Neuronal stem cell (in vitro differentiated cells): ENCODE measurements around the gene DGCR2.

Source experiments
- DNase-seq: peaks from one replicate; pipeline ENCODE4 v3.0.0-alpha.2; 2013; ENCODE audit warnings: low spot score
- H2AFZ ChIP-seq: one replicate; pipeline ENCODE4 v1.6.1; 2013; ENCODE audit warnings: mild to moderate bottlenecking, low read length, inconsistent platforms
- H2AK5ac ChIP-seq: 2 replicates; pipeline ENCODE4 v1.6.1; 2013; ENCODE audit warnings: low read depth, mild to moderate bottlenecking, inconsistent platforms, low read length, moderate library complexity, mixed read lengths
- H2BK120ac ChIP-seq: 2 replicates; pipeline ENCODE4 v1.6.1; 2013; ENCODE audit warnings: low read depth, mild to moderate bottlenecking, inconsistent platforms, low read length, moderate library complexity, mixed read lengths
- H2BK12ac ChIP-seq: one replicate; pipeline ENCODE4 v1.6.1; 2013; ENCODE audit warnings: low read length, inconsistent platforms
- H2BK15ac ChIP-seq: 2 replicates; pipeline ENCODE4 v1.6.1; 2013; ENCODE audit warnings: mild to moderate bottlenecking, low read length, inconsistent platforms, mixed read lengths
- H2BK5ac ChIP-seq: one replicate; pipeline ENCODE4 v1.6.1; 2013; ENCODE audit warnings: inconsistent platforms, mild to moderate bottlenecking, low read length, moderate library complexity
- H3K14ac ChIP-seq: one replicate; pipeline ENCODE4 v1.6.1; 2013; ENCODE audit warnings: low read length, inconsistent platforms
- H3K18ac ChIP-seq: 2 replicates; pipeline ENCODE4 v1.6.1; 2013; ENCODE audit warnings: low read length, inconsistent platforms
- H3K23ac ChIP-seq: 2 replicates; pipeline ENCODE4 v1.6.1; 2013; ENCODE audit warnings: low read depth, mild to moderate bottlenecking, mixed read lengths, low read length, inconsistent platforms; ENCODE audit not compliant: poor library complexity
- H3K27ac ChIP-seq: replicated peaks from 3 replicates; pipeline ENCODE4 v1.5.1; 2013; ENCODE audit warnings: low read length, inconsistent platforms
- H3K27me3 ChIP-seq, 3 experiments: 2 replicates each; pipeline ENCODE4 v1.6.1; 2013; ENCODE audit warnings: low read length in 3 of 3, mild to moderate bottlenecking in 2 of 3, inconsistent platforms in 1 of 3, low read depth in 1 of 3, mixed read lengths in 1 of 3, moderate library complexity in 1 of 3; ENCODE audit not compliant: control insufficient read depth in 3 of 3, insufficient read depth in 3 of 3
- H3K36me3 ChIP-seq, 2 donors: replicated peaks in 1 of 2; 2 replicates each; pipeline ENCODE4 v1.6.1; 2013; ENCODE audit warnings: low read length in 2 of 2; ENCODE audit not compliant: control insufficient read depth in 2 of 2, insufficient read depth in 2 of 2
- H3K4ac ChIP-seq: 2 replicates; pipeline ENCODE4 v1.6.1; 2013; ENCODE audit warnings: inconsistent platforms, mild to moderate bottlenecking, low read length, moderate library complexity
- H3K4me1 ChIP-seq, 2 donors: 1 replicate in 1 of 2; 2 replicates in 1 of 2; pipeline ENCODE4 v1.6.1; 2013; ENCODE audit warnings: low read length in 2 of 2, low read depth in 1 of 2; ENCODE audit not compliant: control insufficient read depth in 2 of 2, insufficient read depth in 1 of 2
- H3K4me2 ChIP-seq: one replicate; pipeline ENCODE4 v1.6.1; 2013; ENCODE audit warnings: mild to moderate bottlenecking, low read length, inconsistent platforms; ENCODE audit not compliant: insufficient read depth, poor library complexity, severe bottlenecking
- H3K4me3 ChIP-seq, 2 donors: 2 replicates each; pipeline ENCODE4 v1.5.1; 2013; ENCODE audit warnings: low read length in 2 of 2, mild to moderate bottlenecking in 2 of 2, inconsistent platforms in 1 of 2, moderate library complexity in 1 of 2
- H3K79me1 ChIP-seq: one replicate; pipeline ENCODE4 v1.6.1; 2013; ENCODE audit warnings: low read depth, mild to moderate bottlenecking, inconsistent platforms, low read length, moderate library complexity
- H3K9ac ChIP-seq: one replicate; pipeline ENCODE4 v1.6.1; 2013; ENCODE audit warnings: mild to moderate bottlenecking, low read depth, low read length, inconsistent platforms; ENCODE audit not compliant: poor library complexity
- H3K9me3 ChIP-seq, 2 donors: replicated peaks in 1 of 2; 2 replicates each; pipeline versions ENCODE3 to v1.6.1; 2013; ENCODE audit warnings: low read length in 2 of 2, mild to moderate bottlenecking in 2 of 2, inconsistent platforms in 1 of 2, low read depth in 1 of 2, mixed read lengths in 1 of 2, moderate library complexity in 1 of 2; ENCODE audit not compliant: control insufficient read depth in 2 of 2, insufficient read depth in 1 of 2
- H4K8ac ChIP-seq: one replicate; pipeline ENCODE4 v1.6.1; 2013; ENCODE audit warnings: low read depth, mild to moderate bottlenecking, inconsistent platforms, low read length, moderate library complexity
- H4K91ac ChIP-seq: one replicate; pipeline ENCODE4 v1.6.1; 2013; ENCODE audit warnings: low read length, low read depth, mild to moderate bottlenecking, inconsistent platforms; ENCODE audit not compliant: poor library complexity
- WGBS, 2 donors: extraction: QIAGEN DNeasy Blood & Tissue Kit; methylation state at CpG; one replicate each; pipeline ENCODE4 v1.1.7; 2013; ENCODE audit warnings: missing lambda C conversion rate in 2 of 2, mixed read lengths in 1 of 2; ENCODE audit not compliant: insufficient read length in 2 of 2, insufficient replicate concordance in 1 of 2; ENCODE audit errors: extremely low coverage in 2 of 2; 5-methylcytosine and 5-hydroxymethylcytosine counted together

Gene DGCR2

DNA sequence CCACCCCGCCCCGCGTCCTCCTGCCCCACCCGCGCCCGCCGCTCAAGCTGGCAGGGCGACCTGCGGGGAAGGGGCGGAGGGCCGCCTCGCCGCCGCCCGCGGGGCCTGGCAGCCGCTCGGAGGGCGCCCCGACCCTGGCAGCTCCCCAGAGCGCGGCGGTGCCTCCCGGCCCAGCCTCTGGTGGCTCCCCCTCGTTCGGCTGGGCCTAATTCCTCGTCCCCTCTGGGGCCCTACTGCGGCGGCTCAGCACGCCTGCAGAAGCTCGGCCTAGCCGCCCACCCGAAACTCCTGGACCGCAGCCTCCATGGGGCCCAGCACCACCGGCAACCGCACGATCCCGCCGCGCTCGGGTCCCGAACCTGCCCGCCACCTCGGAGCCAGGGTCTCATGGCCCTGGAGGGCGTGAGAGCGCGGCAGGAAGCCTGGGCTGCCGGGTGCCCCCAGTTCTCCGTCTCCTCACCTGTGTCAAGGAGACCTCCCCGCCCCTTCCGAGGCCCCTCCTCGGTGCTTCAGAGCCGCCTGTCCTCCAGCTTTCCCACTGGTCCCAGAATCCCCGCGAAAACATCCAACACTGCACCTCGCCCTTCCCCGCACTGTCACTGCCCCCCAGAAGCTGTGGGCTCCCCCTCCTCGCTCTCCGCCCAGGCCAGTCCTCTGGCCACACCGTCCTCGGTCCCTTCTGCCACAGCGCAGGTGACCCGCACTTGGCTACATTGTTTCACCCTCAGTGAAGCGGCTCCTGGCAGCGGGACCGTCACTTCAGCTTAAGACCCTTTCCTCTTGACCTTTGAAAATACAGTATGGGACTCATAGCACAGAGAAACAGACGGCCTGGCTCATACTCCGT, 28.5 kb upstream of the DGCR2 start:
- H3K9me3 ChIP-seq = peaks cover 8 to 9% of the 10 kb centered on the region in 2 donors
- no peak for DNase-seq
- no peak overlapping the region for H2BK12ac ChIP-seq
- no peak overlapping the region for H3K27ac ChIP-seq
- H2BK15ac ChIP-seq = no peak overlapping the region
- H3K4me2 ChIP-seq = peak overlapping the region; percentile 18
- H3K36me3 ChIP-seq = no peaks in the 10 kb centered on the region
- peak overlapping the region; percentile 24 for H2BK5ac ChIP-seq
- no peak overlapping the region for H3K4me3 ChIP-seq
- no peak overlapping the region for H3K9ac ChIP-seq
- peak overlapping the region; percentile 93 for H3K23ac ChIP-seq
- peak overlapping the region; percentile 22 for H2AFZ ChIP-seq
- peak overlapping the region; percentile 38 for H3K14ac ChIP-seq
- H4K91ac ChIP-seq = no peak overlapping the region
- H3K4me1 ChIP-seq = no peaks in the 10 kb centered on the region
- WGBS, 2 donors = no CpG with 5 or more reads among the region's 68 CpGs
- peak overlapping the region; percentile 17 for H3K18ac ChIP-seq
- no peak overlapping the region for H3K4ac ChIP-seq
- H2AK5ac ChIP-seq = peak overlapping the region; percentile 84
- H3K27me3 ChIP-seq = peaks cover 39 to 79% (median 77%) of the 10 kb centered on the region in 3 experiments
- no peak overlapping the region for H4K8ac ChIP-seq
- H3K79me1 ChIP-seq = no peaks in the 10 kb centered on the region
- no peak overlapping the region for H2BK120ac ChIP-seq

DNA sequence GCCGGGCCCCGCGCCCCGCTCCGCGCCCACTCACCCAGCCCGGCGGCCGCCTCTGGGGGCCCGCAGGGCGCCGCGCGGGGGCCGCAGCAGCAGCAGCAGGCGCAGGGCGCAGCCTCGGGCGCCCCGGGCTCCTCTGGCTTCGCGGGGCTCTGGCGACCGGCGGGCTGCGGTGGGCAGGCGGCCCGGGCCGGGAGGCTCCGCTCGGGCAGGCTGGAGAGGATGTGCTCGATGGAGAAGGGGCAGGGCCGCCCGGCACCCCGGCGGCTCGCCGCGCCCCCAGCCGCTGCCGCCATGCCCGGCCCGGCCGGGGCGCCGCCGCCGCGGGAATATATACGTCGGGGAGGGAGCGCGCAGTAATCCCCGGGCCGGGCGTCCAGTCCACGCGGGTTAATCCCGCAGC, 27.8 kb upstream of the DGCR2 start, which contains the start of gene GSC2:
GSC2 (minus strand) TSS at position 302 of the 400 bp plus-strand sequence; CDS start at position 293, 9 bp downstream.
- H3K79me1 ChIP-seq = no peaks in the 10 kb centered on the region
- no peak within 1 kb of the TSS for H3K27ac ChIP-seq
- H4K91ac ChIP-seq = no peak within 1 kb of the TSS
- H2AK5ac ChIP-seq = peak within 1 kb of the TSS; percentile 84
- H2AFZ ChIP-seq = peak within 1 kb of the TSS; percentile 74
- H3K18ac ChIP-seq = peak within 1 kb of the TSS; percentile 80
- no peak within 1 kb of the TSS for H3K4ac ChIP-seq
- no peak within 1 kb of the TSS for H4K8ac ChIP-seq
- peak within 1 kb of the TSS; percentile 56 for H3K4me2 ChIP-seq
- H3K9me3 ChIP-seq = peaks cover 8 to 9% of the 10 kb centered on the region in 2 donors
- H3K4me1 ChIP-seq = no peaks in the 10 kb centered on the region
- H3K9ac ChIP-seq = no peak within 1 kb of the TSS
- H2BK12ac ChIP-seq = no peak within 1 kb of the TSS
- no peak within 1 kb of the TSS for H2BK120ac ChIP-seq
- DNase-seq = no peak
- no CpG with 5 or more reads among the region's 59 CpGs for WGBS, 2 donors
- peak within 1 kb of the TSS; percentile 56 for H3K14ac ChIP-seq
- H3K27me3 ChIP-seq = peaks cover 39 to 78% (median 75%) of the 10 kb centered on the region in 3 experiments
- H3K23ac ChIP-seq = peak within 1 kb of the TSS; percentile 98
- no peak within 1 kb of the TSS for H2BK15ac ChIP-seq
- peak within 1 kb of the TSS in 1 of 2 donors; percentile 67 for H3K4me3 ChIP-seq
- H3K36me3 ChIP-seq = no peaks in the 10 kb centered on the region
- peak within 1 kb of the TSS; percentile 24 for H2BK5ac ChIP-seq

DNA sequence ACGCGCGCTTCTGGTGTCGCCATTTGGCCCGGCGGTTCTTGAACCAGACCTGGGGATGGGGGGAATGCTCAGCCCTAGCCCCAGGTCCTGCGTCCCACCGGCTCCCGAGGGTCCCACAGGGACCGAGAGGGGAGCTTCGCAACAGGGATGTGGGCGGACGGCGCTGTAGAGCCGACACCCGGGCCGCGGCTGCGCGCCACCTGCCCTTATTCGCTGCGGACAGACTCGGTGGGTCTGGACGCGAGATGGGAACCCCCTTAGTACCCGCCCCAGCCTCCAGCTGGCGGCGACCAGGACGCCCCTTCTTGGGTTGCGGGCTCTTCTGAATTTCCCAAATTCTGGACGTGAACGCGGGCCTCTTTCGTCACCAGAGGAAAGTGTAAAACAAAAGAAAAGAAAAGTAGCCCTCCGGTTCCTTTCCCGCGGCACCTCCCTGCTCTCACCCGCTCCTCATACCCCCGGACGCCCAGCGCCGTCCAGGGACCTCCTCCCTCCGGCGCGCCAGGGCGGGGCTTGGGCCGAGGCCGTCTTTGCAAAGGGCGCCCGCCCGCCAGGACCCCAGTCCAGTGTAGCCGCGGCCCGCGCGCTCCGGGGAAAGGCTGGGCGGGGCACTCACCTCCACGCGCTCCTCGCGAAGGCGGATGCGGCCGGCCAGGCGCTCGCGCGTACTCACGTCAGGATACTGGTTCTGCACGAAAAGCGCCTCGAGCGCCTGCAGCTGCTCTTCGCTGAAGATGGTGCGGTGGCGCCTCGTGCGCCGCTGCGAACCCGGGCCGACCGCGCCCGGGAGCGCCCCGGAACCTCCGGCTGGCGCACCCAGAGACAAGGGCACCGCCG, 27.1 kb upstream of the DGCR2 start:
- no peak for DNase-seq
- H3K4me2 ChIP-seq = peak overlapping the region; percentile 56
- H2AK5ac ChIP-seq = peak overlapping the region; percentile 56
- peak overlapping the region; percentile 74 for H2AFZ ChIP-seq
- peaks cover 1% of the 10 kb centered on the region for H3K79me1 ChIP-seq
- no peak overlapping the region for H3K9ac ChIP-seq
- peak overlapping the region in 1 of 2 donors; percentile 67 for H3K4me3 ChIP-seq
- no peak overlapping the region for H2BK5ac ChIP-seq
- H2BK15ac ChIP-seq = no peak overlapping the region
- H3K27me3 ChIP-seq = peaks cover 39 to 76% (median 74%) of the 10 kb centered on the region in 3 experiments
- H3K36me3 ChIP-seq = no peaks in the 10 kb centered on the region
- H3K4ac ChIP-seq = no peak overlapping the region
- no peak overlapping the region for H4K8ac ChIP-seq
- peaks cover 8 to 9% of the 10 kb centered on the region in 2 donors for H3K9me3 ChIP-seq
- H3K27ac ChIP-seq = no peak overlapping the region
- no peak overlapping the region for H4K91ac ChIP-seq
- no peaks in the 10 kb centered on the region for H3K4me1 ChIP-seq
- H3K18ac ChIP-seq = peak overlapping the region; percentile 80
- no CpG with 5 or more reads among the region's 92 CpGs for WGBS, 2 donors
- no peak overlapping the region for H2BK120ac ChIP-seq
- no peak overlapping the region for H2BK12ac ChIP-seq
- H3K23ac ChIP-seq = peak overlapping the region; percentile 98
- peak overlapping the region; percentile 56 for H3K14ac ChIP-seq
